ENCODE data around the gene ESAM. TPM values are rescaled to one million over a fixed set of nuclear protein-coding genes. Genes with fewer than 3 reads are reported as not detected.
A peak's percentile ranks its signal among the peaks of the same experiment; 100 is the strongest.

ESAM gene
- total and polyA plus RNA-seq, 12 donors, result 25.3 to 88.1 (median 47.0) TPM

DNA sequence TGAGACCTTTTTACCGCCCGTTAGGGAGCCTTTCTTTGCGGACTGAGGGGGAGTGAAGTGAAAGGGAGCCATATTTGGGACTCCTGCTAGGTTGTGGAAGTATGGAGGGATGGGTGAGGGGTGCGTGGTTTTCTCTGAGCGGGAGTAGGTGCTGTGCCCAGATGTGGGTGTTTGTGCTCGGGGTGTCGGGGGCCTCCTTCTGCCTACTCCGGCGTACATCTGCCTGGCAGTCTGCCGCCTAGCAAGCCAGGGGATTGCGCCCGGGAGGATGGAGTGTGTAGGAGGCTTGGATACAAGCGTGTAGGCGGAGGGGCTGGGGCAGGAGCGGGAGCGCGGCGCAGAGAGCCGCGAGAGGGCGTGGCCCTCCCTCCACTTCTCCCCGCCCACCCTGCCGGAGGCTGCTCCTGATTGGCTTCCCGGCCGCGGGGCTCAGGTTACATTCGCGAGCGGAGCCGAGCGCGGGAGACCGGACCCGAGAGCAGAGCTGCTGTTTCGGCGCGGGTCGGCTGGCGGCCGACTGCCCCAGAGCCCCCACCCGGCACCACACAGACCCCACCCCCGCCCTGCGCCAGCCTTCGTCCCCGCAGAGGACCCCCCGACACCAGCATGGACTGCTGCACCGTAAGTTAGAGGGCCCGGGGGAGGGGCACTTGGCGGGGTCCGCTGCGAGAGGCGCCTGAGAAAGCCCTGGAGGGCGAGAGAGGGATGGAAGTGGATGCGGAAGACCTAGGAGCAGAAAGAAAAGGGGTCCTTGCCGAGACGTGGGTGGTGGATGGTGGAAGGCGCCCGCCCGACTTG lies 22.4 kb downstream of the ESAM start, which contains the start of gene NRGN:
TSS of gene NRGN (plus strand) at position 464 of the 798 bp plus-strand sequence. CDS start at position 607, 143 bp downstream.
- TF ChIP-seq, protein P1, sequence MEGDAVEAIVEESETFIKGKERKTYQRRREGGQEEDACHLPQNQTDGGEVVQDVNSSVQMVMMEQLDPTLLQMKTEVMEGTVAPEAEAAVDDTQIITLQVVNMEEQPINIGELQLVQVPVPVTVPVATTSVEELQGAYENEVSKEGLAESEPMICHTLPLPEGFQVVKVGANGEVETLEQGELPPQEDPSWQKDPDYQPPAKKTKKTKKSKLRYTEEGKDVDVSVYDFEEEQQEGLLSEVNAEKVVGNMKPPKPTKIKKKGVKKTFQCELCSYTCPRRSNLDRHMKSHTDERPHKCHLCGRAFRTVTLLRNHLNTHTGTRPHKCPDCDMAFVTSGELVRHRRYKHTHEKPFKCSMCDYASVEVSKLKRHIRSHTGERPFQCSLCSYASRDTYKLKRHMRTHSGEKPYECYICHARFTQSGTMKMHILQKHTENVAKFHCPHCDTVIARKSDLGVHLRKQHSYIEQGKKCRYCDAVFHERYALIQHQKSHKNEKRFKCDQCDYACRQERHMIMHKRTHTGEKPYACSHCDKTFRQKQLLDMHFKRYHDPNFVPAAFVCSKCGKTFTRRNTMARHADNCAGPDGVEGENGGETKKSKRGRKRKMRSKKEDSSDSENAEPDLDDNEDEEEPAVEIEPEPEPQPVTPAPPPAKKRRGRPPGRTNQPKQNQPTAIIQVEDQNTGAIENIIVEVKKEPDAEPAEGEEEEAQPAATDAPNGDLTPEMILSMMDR (IDR thresholded peaks at IDR 0.05), result peak in 2 of 9 donors; percentile 11 to 13
- 0 to 1% methylated on average over 59 of the region's 59 CpGs for WGBS, 2 donors
- DNase-seq (peak; percentile 93), ATAC-seq (peak; percentile 98 to 99 (median 99))
- Histone ChIP-seq H3K27ac (peak within 1 kb of the TSS in 5 of 10 donors; percentile 16 to 54 (median 30)), H3K4me1 (peaks cover 0 to 37% (median 19%) of the 10 kb centered on the region in 9 donors), H3K9me3 (no peaks in the 10 kb centered on the region), H3K36me3 (no peaks in the 10 kb centered on the region), H3K4me3 (peak within 1 kb of the TSS; percentile 48 to 69 (median 62)), H3K27me3 (peaks cover 0 to 43% (median 27%) of the 10 kb centered on the region in 7 donors)
- intact Hi-C loops (cut with DNase I), result loop anchor here in 6 of 10 donors (5.0 to 10.0 kb wide), 3 partner anchors 67 to 75 kb away; partner anchors contain the start of genes SIAE (in 4 of the 6) and SPA17 (in 4 of the 6)

DNA sequence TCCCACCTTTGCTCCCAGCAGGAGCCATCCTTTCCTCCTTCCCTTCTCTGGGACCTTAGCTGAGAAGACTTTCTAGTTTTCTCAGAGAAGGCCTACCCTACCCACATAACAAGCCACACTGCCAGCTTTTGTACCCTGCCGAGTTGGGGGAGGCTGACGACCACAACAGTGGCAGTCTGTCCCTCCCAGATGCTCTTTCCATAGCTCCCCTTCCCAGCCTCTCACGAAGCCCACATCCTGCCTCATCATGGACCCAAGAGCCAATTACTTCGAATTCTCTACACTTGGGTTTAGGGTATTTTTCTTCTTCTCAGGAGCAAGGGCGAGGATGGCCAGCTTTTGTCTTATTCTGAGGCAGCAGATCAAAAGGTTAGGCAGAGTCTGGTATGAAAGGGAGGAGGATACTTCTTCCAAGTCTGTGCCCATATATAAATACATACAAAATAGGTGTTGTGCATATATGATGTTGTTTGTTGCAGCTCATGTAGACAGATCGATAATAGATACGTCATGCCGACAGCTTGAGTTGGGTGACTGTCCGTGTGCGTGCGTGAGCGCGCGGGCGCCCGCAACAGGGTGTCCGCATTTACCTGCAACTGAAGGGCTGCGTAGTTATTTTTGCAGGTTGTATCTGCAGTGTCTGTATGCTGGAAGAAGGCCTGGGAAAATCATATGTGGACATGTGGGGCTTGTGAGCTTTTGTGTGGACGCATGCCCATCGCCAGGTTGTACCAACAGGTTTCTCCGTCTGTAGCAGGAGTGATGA lies 23.2 kb downstream of the ESAM start:
- WGBS, 2 donors, result 49 to 64% methylated on average over 21 of the region's 21 CpGs
- no peak overlapping the region for H3K27ac ChIP-seq
- no peaks in the 10 kb centered on the region for H3K9me3 ChIP-seq
- TF ChIP-seq, protein P1 (IDR thresholded peaks at IDR 0.05), result no peak
- no peaks in the 10 kb centered on the region for H3K36me3 ChIP-seq
- ATAC-seq (no peak), DNase-seq (no peak)
- H3K27me3 ChIP-seq, result peaks cover 0 to 35% (median 24%) of the 10 kb centered on the region in 7 donors
- peaks cover 0 to 37% (median 19%) of the 10 kb centered on the region in 9 donors for H3K4me1 ChIP-seq
- peak overlapping the region in 7 of 10 donors; percentile 53 to 69 (median 63) for H3K4me3 ChIP-seq
- intact Hi-C loops (cut with DNase I), result no loop called here

DNA sequence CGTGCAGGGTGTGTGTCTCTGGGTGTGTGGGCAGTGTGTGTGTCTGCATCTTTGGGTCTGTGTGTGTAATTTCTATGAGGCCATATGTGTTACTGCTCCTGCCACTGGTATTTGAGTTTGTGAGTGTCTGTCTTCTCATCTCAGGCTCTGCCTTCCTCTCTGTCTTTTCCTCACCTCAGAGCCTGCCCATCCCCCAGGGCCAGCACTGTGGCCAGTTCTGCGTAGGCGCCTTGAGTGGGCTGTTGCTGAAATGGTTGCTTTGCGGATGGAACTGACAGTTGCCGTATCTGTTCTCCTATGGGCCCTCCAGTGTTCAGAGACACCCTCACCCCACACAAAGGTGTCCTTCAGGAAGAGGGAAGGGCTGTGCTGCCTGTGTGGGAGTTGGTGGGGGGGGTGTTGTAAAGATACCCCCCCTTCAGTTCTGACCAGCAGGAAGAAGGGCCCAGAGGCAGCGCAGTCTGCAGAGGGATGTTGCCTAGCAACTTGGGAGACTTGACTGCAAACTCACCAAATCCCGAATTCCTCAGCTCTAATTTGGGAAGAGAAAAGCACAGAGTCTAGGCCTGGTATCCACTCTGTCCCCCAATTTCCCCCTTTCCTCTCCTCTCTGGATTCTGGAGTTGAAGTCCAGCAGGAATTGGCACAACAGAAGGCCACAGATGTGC lies 24.3 kb downstream of the ESAM start:
- Histone ChIP-seq H3K9me3 (no peaks in the 10 kb centered on the region), H3K27ac (no peak overlapping the region), H3K36me3 (no peaks in the 10 kb centered on the region), H3K4me3 (no peak overlapping the region), H3K27me3 (peaks cover 0 to 26% (median 17%) of the 10 kb centered on the region in 7 donors), H3K4me1 (peaks cover 0 to 37% (median 19%) of the 10 kb centered on the region in 9 donors)
- ATAC-seq (no peak), DNase-seq (no peak)
- TF ChIP-seq, protein P1 (IDR thresholded peaks at IDR 0.05), result no peak
- WGBS, 2 donors, result 69 to 73% methylated on average over 7 of the region's 7 CpGs
- intact Hi-C loops (cut with DNase I), result no loop called here

DNA sequence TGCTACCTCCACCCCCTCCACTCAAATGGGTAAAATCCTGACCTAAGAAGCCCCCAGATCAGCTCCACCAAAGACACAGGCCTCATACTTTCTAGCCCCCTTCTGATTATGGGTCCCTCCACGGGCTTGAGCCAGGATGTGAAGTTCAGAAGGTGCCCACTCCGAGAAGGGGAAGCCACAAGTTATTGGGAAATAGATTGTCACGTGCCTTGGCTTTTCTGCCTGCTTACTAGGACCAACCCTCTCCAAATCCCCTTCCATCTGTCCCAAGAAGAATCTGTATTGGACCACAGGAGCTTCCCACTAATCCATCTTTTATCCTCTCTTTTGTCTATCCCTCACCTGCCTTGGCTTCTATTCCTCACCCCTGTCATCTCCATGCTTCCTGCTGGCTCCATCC lies 25.4 kb downstream of the ESAM start:
- H3K9me3 ChIP-seq, result no peaks in the 10 kb centered on the region
- DNase-seq (no peak), ATAC-seq (no peak)
- WGBS, 2 donors, result 74 to 84% methylated on average over 3 of the region's 3 CpGs
- intact Hi-C loops (cut with DNase I), result no loop called here
- peaks cover 0 to 24% (median 12%) of the 10 kb centered on the region in 7 donors for H3K27me3 ChIP-seq
- TF ChIP-seq, protein P1 (IDR thresholded peaks at IDR 0.05), result no peak
- H3K36me3 ChIP-seq, result no peaks in the 10 kb centered on the region
- H3K27ac ChIP-seq, result no peak overlapping the region
- H3K4me3 ChIP-seq, result no peak overlapping the region
- peaks cover 0 to 46% (median 19%) of the 10 kb centered on the region in 9 donors for H3K4me1 ChIP-seq

All from heart right ventricle (tissue), 16 donors.